C4-2B (cell line): ENCODE data around the gene GLOD4.

Experiments
- ZFX ChIP-seq: fragments of 450-650 bp; IDR thresholded peaks from 2 replicates; pipeline ENCODE4 v1.6.1; 2017
- TF ChIP-seq, protein P1 (sequence below): fragments of 450-650 bp; conservative IDR thresholded peaks from 2 replicates; pipeline ENCODE4 v1.5.1; 2017; ENCODE audit warnings: mild to moderate bottlenecking

- no peak for TF ChIP-seq ZFX
- TF ChIP-seq, protein P1, sequence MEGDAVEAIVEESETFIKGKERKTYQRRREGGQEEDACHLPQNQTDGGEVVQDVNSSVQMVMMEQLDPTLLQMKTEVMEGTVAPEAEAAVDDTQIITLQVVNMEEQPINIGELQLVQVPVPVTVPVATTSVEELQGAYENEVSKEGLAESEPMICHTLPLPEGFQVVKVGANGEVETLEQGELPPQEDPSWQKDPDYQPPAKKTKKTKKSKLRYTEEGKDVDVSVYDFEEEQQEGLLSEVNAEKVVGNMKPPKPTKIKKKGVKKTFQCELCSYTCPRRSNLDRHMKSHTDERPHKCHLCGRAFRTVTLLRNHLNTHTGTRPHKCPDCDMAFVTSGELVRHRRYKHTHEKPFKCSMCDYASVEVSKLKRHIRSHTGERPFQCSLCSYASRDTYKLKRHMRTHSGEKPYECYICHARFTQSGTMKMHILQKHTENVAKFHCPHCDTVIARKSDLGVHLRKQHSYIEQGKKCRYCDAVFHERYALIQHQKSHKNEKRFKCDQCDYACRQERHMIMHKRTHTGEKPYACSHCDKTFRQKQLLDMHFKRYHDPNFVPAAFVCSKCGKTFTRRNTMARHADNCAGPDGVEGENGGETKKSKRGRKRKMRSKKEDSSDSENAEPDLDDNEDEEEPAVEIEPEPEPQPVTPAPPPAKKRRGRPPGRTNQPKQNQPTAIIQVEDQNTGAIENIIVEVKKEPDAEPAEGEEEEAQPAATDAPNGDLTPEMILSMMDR: no peak
Observed at GRCh38 chr17:797236-797840, 15.3 kb upstream of the GLOD4 start.
